Measurements from ENCODE around the gene PODXL.
"Not testable (repeated sequence)": the region's sequence is repeated elsewhere in the genome, so short reads cannot be mapped to it uniquely, and the experiment has no call there.

Gene PODXL

DNA sequence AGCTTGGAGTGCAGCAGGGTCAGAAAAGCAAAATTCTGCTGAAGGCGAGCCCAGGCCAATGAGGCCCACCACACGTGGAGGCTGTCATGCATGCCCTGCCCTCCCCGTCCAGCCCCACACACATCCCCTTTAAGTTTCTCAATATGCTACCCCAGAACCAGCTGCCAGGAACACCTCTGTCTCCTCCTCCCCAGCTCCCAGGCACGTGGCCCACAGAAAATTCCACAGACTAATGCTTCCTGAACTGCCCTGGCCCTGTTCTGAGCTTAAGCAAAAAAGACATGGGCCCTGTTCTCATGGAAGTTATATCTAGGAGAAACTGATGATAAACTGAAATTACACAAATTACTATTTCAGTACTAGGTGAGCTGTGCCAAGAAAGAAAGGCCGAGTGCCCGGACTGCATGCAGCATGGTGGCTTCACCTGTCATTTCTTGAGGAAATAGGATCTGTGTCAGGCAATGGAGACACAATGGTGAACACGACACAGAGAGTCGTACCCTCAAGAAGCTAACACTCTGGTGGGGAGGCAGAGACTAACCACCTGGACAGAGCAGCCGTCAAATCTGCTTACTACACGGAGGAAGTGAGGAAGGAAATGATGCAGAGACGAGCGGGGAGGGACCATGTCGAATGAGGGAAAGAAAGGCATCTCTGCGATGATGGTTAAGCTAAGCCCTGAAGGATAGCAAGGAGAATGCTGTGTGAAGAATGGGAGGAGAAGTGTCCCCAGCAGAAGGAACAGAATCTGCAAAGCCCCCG, 44.5 kb downstream of the PODXL start:
- no peak for DNase-seq

DNA sequence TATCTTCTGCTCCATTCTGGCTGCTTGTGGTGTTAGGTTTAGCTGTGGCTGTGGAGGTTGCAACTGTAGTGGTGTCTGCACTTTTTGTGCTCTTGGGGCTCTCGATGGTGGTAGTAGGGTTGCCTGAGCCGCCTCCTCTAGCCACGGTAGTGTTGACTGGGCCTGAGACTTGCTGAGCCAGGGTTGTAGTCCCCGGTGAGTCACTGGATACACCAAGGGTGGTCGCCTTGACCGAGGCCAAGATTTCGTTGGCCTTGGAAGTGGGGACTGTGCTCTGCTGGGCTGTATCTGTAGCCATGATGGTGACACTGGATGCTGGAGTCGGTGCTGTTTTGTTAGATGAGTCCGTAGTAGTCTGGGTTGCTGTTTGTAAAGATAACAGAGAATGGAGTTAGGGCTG, 45.4 kb downstream of the PODXL start:
- DNase-seq = no peak

DNA sequence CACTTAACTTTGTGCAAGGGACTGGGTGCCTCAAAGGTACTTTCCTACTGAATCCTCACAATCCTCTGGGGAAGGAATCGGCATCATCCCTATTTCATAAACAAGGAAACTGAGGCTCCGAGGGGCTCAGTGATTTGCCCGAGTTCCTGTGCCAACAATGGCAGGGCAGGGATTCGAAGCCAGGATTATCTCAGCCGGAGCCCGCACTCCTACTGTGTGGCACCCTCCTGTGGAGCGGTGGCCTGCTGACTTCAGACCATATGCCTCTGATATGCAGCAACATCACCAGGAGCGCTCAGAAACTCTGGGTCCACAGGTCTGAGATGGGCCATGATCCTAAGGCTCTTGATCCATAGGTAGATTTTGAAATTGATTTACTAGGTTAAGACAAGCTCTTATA, 46.6 kb downstream of the PODXL start:
- no peak for DNase-seq

DNA sequence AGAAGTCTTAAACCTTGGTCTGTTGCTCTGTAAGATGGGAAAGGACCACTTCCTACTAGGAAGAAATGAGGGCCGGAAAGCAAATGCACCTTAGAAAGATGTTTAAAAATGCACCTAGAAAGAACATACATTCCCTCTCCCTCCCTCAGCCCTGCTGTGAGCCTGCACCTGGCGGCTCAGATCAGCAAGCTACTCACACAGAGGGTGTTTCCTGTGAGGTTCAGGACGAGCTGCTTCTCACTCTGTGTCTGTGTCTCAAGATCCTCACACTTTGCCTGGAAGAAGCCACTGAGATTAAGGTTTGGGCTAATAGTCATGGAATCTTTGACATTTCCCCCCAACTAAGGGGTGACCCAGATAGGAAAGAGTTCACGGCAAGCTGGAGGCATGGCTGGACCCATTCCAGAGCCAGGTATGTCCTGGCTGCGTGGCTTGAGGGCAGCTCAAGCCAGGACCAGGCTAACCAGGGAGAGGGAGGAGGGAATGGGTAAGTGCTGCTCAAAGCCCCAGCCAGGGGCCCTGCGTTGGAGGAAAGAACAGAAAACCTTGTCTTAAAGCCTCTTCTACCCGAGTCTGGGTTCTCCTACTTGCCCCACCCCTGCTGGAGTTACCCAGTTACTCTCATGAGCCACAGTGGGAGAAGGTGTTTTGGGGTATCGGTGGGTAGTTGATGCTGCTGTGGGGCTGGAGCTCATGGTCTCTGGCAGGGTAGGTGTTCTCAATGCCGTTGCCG, 47.5 kb downstream of the PODXL start:
- DNase-seq = no peak

DNA sequence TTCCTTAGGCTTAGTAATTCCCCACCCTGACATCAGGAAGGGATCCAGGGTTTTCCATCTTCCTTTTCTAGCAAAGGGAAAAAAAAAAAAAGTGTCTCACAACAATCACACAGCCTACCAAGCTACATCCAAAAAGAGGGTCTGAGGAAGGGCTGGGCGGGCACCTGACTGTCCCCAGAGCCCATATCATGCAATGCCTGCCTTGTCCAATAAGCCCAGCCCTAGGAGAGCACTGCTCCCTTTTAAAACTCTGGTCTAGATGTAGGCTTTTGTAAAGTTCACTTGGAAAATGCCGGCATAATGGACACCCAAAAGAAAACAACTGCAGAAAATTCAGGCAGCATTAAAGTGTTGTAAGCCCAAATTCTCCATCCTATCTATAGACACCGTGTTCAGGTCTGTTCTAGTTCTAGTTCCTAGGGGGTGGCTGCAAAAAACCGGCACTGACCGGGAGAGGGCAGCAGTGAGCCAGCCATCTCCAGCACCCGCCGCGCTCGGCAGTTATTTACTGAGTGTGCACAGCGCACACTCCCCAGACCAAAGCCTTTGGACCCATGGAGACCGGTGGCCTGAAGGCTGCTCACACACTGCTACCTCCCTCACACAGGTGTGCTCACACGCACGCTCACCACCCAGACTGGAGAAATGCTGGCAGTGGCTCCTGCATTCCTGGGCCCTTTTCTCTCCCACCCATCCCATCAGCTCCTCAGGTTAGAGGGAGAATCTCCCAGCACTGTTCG, 48.7 kb downstream of the PODXL start:
- peak in 57 of 58 donors; percentile 15 to 90 (median 69) for DNase-seq

DNA sequence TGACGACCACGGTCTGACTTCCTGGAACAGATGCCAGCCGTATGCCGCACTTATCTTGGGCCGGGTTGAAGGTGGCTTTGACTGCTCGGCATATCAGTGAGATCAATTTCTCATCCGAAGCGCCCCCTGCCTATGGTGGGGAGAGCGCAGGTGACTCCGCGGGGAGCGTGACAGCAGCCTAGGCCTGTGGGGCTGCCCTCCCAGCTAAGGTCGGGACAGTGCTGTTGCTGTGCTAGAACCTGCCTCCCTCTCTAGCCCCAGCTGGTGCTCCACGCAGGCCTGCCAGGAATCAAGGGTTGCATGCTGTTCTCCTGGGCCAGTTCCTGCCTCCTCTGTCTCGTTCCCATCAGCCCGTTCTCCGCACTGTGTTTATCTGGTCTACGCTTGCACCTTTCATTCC, 49.8 kb downstream of the PODXL start:
- DNase-seq = no peak

DNA sequence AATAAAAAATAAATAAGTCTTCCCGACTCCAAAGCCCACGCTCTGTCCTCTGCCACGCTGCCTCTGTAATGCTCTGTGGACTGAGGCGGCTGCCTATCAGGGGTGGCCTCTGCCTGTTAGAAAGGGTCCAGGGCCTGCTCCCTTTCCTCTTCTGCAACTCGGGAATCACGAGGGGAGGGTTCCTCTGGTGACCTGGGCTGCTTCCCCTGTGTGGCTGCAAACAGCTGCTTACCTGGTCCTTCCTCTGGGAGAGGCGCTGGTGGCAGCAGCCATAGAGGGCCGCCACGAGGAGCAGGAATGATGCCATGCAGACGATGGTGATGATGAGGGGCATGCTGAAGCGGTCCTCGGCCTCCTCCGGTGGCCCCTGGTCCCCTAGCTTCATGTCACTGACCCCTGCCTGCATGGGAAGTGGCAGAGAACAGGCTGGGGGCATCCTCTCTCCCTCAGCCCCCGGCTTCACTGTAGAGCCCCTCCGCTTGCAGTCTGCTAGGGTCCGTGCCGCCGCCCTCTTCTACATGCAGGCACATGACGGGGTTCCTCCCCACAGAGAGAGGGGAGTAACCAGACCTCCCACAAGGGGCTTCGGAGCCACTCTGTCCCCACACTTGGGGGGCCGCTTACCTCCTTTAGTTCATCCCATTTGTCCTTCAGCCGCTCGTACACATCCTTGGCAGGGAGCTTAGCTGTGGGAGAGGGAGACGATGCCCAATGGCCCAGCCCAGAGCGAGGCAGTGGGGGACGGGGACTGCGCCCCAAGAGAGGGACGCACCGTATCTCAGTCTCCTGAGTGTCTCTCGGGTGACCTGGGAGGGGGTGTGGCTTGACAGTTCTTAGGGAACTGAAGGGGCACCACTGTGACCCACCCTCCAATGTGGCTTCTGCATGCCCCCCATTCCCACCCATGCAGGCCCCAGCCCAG, 50.5 kb downstream of the PODXL start:
- DNase-seq = no peak

DNA sequence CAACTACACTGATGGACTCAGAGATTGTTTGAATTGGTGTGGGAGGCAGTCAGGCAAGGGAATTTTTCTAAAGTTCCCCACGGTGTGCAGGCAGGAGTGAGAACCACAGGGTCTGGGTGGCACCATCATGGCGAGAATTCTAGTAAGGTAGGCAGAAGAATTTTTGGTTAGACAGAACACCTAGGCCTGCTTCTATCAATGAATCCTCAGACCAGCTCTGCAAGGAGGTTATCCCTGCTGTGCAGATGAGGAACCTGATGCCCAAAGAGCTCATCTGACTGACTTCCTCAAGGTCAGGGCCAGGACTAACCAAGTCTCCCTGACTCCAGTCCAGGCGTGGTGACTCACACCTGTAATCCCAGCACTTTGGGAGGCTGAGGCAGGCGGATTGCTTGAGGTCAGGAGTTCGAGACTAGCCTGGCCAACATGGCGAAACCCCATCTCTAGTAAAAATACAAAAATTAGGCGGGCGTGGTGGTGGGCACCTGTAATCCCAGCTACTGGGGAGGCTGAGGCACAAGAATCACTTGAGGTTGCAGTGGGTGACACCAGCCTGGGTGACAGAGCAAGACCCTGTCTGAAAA, 51.3 kb downstream of the PODXL start:
- DNase-seq = not testable (repeated sequence)

DNA sequence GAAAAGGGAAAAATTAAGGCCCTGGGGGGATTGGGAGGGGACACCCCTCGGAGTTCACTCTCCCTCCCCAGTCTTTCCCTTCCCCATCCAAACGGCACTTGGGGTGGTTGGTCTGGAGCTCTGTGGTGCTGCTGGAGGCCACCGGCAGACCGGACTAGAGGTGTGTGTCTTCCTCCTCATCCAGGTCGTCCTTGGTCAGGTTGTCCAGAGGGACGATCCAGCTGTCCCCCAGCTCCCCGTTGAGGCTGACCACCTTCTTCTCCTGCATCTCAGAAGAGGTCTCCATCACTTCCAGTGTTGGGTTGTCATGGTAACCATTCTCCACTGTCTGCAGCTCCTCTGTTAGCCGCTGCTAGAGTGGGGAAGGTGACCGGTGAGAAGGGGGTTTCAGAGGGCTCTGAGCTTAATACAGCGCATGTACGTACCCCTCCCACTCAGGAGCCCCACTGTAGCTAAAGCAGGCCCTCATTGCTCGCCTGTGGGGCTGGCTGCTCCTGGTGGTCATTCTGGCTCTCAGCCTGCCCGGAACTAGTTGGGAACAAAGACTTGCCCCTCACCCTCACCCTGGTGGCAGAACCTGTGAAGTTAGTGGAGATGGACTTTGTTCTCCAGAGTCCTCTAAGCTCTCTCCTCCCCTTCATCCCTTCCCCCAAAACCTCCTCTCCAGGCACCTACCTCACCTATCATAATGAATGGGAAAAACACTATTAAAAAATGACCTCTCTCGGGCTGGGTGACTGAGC, 52.1 kb downstream of the PODXL start:
- DNase-seq = no peak

DNA sequence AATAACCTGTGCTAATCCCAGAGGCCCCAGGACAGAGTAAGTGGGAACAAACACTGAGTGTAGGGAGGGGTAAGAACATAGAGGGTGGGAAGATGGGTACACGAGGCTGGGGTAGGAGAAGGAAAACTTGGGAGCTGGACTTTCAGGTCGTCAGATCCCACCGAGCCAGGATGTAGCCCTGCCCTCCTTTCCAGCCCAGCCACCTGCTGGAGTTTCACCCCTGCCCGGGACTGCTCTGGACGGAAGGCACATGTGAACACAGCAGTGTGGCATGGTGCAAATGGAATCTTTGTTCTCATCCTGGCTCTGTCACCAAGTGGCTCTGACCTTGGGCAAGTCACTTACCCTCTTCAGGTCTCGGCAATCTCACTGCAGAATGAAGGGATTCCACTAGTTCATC, 52.8 kb downstream of the PODXL start:
- DNase-seq = no peak

DNA sequence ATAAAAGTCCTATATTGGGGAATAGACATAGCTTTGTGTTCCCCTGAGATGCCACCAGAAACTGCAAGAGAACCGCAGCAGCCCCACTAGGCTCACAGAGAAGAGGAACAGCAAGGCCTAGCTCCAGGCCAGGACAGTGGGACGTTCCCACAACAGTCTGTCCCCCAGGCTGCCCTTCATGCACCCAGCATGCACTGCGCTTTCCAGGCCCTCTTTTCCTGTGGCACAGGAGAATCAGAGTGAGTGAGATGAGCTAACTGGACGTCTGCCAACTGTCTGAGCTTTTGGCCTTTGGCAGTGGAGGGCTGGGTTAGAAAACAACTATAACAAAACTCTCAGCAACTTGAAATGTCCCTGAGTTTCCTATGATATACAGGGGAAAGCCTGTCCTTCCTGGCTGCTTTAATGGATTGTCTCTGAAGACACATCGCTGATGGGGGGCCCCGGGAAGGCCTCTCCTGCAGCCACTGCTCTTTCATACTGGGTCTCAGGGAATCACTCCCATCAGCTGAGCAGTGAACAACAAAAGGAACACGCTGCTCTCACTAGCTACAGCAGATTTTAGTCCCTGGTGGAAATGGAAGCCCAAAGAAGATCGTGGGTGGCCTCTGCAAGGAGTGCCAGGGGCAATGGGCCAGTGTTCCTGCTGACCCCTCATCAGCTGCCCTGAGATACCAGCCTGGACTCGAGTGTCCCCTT, 53.5 kb downstream of the PODXL start:
- DNase-seq = peak in 8 of 58 donors; percentile 12 to 70 (median 34)

DNA sequence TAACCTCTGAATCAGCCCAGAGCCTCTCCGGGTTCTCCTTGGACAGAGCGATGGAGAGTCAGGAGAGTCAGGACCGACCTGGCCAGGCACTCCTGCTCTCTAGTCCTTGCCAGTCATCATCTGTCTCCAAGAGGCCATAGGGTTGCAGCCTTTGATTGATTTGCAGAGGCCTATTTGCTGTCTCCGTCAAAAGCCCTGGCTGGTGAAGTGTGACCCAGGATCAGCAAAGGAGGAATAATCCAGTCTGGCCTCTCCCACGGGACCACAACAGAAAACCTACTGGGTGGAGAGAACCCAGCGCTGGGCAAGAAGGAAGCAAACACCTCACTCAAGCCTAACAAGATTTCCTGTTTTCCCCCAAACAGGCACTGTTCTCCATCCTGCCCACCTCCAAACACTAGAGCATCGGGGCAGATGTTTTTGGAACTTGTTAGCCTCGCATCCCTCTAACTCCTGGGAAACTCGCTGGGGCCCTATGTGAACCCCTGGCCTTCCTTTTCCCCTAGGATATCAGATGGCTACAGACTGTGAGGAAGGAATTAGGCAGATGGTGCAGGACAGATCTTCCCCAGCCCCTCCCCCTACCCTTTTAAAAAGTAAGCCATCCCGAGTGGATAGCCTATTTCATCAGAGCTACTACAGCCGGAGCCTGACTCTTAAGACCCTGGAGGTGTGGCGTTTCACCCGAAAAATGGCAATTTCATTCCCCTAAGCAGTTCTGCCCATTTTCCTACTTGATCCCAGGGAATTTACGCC, 54.3 kb downstream of the PODXL start:
- no peak for DNase-seq

DNA sequence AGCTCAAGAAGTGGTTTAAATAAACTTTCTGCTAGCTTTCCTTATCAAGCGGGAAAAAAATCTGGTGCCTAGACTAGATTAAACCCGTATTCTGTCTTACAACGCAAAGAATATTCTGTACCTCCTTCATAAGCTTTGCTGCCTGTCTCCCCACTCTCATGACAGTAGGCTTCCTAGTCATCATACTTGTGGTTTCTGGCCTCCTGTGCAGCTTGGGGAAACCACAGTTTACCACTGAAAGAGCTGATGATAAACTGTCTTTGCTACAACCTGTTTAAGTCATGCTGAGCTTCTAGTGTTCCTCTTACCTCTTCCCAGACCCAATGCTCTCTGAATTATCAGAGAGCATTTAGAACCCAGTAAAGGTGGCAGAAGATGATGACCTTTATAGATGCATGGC, 55.0 kb downstream of the PODXL start:
- DNase-seq = no peak

DNA sequence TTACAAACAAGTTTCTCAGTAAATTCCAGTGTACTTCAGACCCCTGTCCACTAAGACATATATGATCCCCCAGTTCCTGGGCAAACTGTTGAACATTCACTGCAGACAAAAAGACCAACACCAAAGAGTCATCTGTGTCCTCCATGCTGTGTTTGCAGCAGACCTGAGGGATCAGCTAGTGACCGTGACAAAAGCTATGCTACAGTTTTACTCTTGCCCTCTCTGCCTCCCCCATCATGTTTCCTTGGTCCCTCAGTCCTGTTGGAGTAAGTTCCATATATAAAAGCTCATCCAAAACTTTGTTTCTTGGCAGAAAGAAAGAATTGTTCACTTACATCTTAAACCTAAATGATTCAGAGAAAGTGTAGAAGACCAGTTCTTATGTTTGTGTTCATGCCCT, 56.1 kb downstream of the PODXL start:
- DNase-seq = no peak

DNA sequence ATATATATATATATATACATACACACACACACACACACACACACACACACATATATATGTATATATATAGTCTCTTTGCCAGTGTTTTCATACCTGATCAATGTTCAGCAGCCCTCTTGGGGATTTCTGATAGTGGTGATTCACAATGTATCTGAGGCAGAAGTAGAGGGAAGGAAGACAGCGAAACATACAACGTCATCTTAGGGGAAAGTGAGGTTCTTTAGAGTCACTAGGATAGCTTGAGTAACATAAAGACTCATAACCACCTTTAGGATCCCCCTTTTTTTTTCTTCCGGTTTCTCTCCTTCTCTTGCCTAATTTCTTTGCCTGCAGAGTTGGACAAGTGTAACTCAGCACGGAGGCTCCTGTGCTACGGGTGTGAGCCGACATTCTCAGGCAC, 56.6 kb downstream of the PODXL start:
- no peak for DNase-seq

DNA sequence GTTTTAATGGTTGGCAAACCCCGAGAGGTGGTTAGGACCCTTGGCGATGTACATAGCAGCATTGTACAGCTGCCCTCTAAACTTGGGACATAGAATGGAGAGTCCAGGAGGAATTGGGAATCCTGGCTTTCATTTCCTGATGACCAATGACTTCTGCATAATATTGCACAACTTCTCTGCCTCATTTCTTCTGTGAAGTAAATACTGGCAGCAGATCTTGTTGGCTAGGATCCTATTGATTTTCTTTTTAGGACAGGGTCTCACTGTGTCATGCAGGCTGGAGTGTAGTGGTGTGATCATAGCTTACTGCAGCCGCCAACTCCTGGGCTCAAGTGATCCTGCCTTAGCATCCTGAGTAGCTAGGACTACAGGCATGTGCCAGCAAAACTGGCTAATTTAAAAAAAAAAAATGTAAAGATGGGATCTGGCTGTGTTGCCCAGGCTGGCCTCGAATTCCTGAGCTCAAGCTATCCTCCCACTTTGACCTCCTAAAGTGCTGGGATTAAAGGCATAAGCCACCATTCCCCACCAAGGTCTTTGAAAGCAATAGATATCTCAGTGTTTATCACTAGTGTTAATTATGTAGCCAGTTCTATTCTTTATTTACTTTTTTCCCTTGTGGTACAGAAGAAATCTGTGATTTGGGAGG, 58.1 kb downstream of the PODXL start:
- no peak for DNase-seq

DNA sequence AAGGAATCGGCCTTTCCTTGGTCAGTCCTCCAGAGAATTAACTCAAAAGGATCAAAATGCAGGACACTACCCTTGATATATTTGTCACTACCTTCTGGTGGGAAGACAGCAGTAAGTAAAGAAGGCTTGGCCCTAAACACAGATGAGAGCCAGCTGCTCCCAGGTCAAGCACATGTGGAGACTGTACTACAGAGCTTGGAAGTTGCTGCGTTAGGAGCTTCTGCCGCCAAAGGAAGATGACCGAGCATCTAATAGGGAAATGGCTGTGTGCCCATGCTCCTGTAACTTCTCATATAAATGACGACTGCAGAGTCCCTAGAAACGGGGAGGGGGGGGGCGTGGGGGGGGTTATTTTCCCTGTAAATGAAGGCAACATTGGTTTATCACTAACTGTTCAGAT, 59.0 kb downstream of the PODXL start:
- DNase-seq = no peak
